DOHH2 (cell line): ENCODE data around the gene PRB3.

ENCODE experiments used
- CTCF ChIP-seq: fragments of 200-600 bp; sonication (generic); IDR thresholded peaks from one replicate; pipeline ENCODE4 v1.5.1; 2014; ENCODE audit warnings: antibody characterized with exemption, mild to moderate bottlenecking, low read depth, low read length; ENCODE audit not compliant: poor library complexity, severe bottlenecking
- EZH2phosphoT487 ChIP-seq: fragments of 200-600 bp; sonication (generic); IDR thresholded peaks from 2 replicates; pipeline ENCODE4 v1.6.1; 2017; ENCODE audit warnings: borderline replicate concordance, mild to moderate bottlenecking, antibody characterized with exemption, low read length, moderate library complexity, mixed read lengths

- no peak for TF ChIP-seq CTCF
- TF ChIP-seq EZH2phosphoT487 = no peak
These were observed 40.8 kb upstream of the PRB3 start, which contains the start of gene PRB4 for GRCh38 chr12:11310336-11310735.
